DOHH2 (cell line): ENCODE measurements around the gene PAM.

Experiments used
- H3F3A ChIP-seq: fragments of 200-600 bp; sonication (generic), shearing (Covaris generic); 2 replicates; pipeline ENCODE4 v1.6.0; 2016; ENCODE audit warnings: antibody characterized with exemption, mild to moderate bottlenecking; ENCODE audit not compliant: control insufficient read depth, insufficient read depth
- H3K27ac ChIP-seq: fragments of 200-600 bp; sonication (generic); 2 replicates; pipeline ENCODE4 v1.5.1; 2014; ENCODE audit warnings: low read depth, mild to moderate bottlenecking, low read length, moderate library complexity
- H3K27me3 ChIP-seq: fragments of 200-600 bp; sonication (generic); 2 replicates; pipeline ENCODE4 v1.6.1; 2014; ENCODE audit warnings: mild to moderate bottlenecking, low read length, mixed read lengths; ENCODE audit not compliant: control insufficient read depth
- H3K36me3 ChIP-seq: fragments of 200-600 bp; sonication (generic); 2 replicates; pipeline ENCODE4 v1.6.1; 2014; ENCODE audit warnings: mild to moderate bottlenecking, low read length, moderate library complexity, mixed read lengths; ENCODE audit not compliant: control insufficient read depth
- H3K4me1 ChIP-seq: fragments of 200-600 bp; sonication (generic); 2 replicates; pipeline ENCODE4 v1.6.1; 2014; ENCODE audit warnings: mild to moderate bottlenecking, low read length, mixed read lengths; ENCODE audit not compliant: control insufficient read depth
- H3K4me2 ChIP-seq: fragments of 200-600 bp; sonication (generic); 2 replicates; pipeline ENCODE4 v1.6.0; 2014; ENCODE audit warnings: mild to moderate bottlenecking, low read length, moderate library complexity
- H3K4me3 ChIP-seq: fragments of 200-600 bp; sonication (generic); 2 replicates; pipeline ENCODE4 v1.5.1; 2014; ENCODE audit warnings: mild to moderate bottlenecking, low read length, mixed read lengths
- H3K79me2 ChIP-seq: fragments of 200-600 bp; sonication (generic); 2 replicates; pipeline ENCODE4 v1.6.1; 2014; ENCODE audit warnings: mild to moderate bottlenecking, low read length, mixed read lengths; ENCODE audit not compliant: control insufficient read depth
- H3K9me2 ChIP-seq: fragments of 200-600 bp; sonication (generic); replicated peaks from 2 replicates; pipeline ENCODE4 v1.6.1; 2014; ENCODE audit warnings: mild to moderate bottlenecking, low read length, mixed read lengths; ENCODE audit not compliant: control insufficient read depth
- H3K9me3 ChIP-seq: fragments of 200-600 bp; sonication (generic); 2 replicates; pipeline ENCODE4 v1.6.1; 2014; ENCODE audit warnings: antibody characterized with exemption, low read length, mixed read lengths; ENCODE audit not compliant: control insufficient read depth, insufficient read depth
- H4K20me1 ChIP-seq: fragments of 200-600 bp; sonication (generic); 2 replicates; pipeline ENCODE4 v1.6.0; 2014; ENCODE audit warnings: low read depth, mild to moderate bottlenecking, antibody characterized with exemption, low read length, moderate library complexity; ENCODE audit not compliant: control insufficient read depth, insufficient read depth
- CTCF ChIP-seq: fragments of 200-600 bp; sonication (generic); IDR thresholded peaks from one replicate; pipeline ENCODE4 v1.5.1; 2014; ENCODE audit warnings: antibody characterized with exemption, mild to moderate bottlenecking, low read depth, low read length; ENCODE audit not compliant: poor library complexity, severe bottlenecking
- EZH2phosphoT487 ChIP-seq: fragments of 200-600 bp; sonication (generic); IDR thresholded peaks from 2 replicates; pipeline ENCODE4 v1.6.1; 2017; ENCODE audit warnings: borderline replicate concordance, mild to moderate bottlenecking, antibody characterized with exemption, low read length, moderate library complexity, mixed read lengths

PAM gene

GRCh38 chr5:102991802-102992201 lies 236.7 kb downstream of the PAM start:
- Histone ChIP-seq H3K9me3 (no peaks in the 10 kb centered on the region), H3F3A (no peaks in the 10 kb centered on the region)

GRCh38 chr5:102996011-102996575 lies 241.0 kb downstream of the PAM start:
- Histone ChIP-seq H3K9me2 (no peaks in the 10 kb centered on the region), H3K27me3 (no peaks in the 10 kb centered on the region; the same call in 1 of the 2 replicates), H3K27ac (no peak overlapping the region), H3F3A (no peaks in the 10 kb centered on the region), H3K9me3 (no peaks in the 10 kb centered on the region), H3K4me1 (no peaks in the 10 kb centered on the region), H3K36me3 (no peaks in the 10 kb centered on the region), H3K4me2 (no peak overlapping the region), H4K20me1 (no peaks in the 10 kb centered on the region), H3K4me3 (no peak overlapping the region), H3K79me2 (no peaks in the 10 kb centered on the region)
- TF ChIP-seq EZH2phosphoT487 (no peak), CTCF (no peak)

More at GRCh38 chr5:102991802-102992201, 236.7 kb downstream of the PAM start:
- Histone ChIP-seq H3K36me3 (no peaks in the 10 kb centered on the region), H3K27me3 (peaks cover 3% of the 10 kb centered on the region; the same call in 1 of the 2 replicates), H4K20me1 (no peaks in the 10 kb centered on the region), H3K79me2 (no peaks in the 10 kb centered on the region), H3K4me2 (no peak overlapping the region), H3K4me1 (no peaks in the 10 kb centered on the region), H3K4me3 (no peak overlapping the region), H3K9me2 (no peaks in the 10 kb centered on the region), H3K27ac (no peak overlapping the region)
- no peak for TF ChIP-seq EZH2phosphoT487
- TF ChIP-seq CTCF: no peak

- no peaks in the 10 kb centered on the region for H3K9me2 ChIP-seq
- no peak overlapping the region for H3K4me3 ChIP-seq
- no peaks in the 10 kb centered on the region for H3K4me1 ChIP-seq
- TF ChIP-seq EZH2phosphoT487 (no peak), CTCF (no peak)
- H3K9me3 ChIP-seq: no peaks in the 10 kb centered on the region
- H3K4me2 ChIP-seq: no peak overlapping the region
- no peaks in the 10 kb centered on the region for H4K20me1 ChIP-seq
- H3F3A ChIP-seq: no peaks in the 10 kb centered on the region
- H3K27me3 ChIP-seq: no peaks in the 10 kb centered on the region
- H3K27ac ChIP-seq: no peak overlapping the region
- H3K36me3 ChIP-seq: no peaks in the 10 kb centered on the region
- no peaks in the 10 kb centered on the region for H3K79me2 ChIP-seq
Observed at GRCh38 chr5:102998224-102998623, 243.1 kb downstream of the PAM start.
